ENCODE results near the gene AMOTL1. TPM values are rescaled to one million over a fixed set of nuclear protein-coding genes. Genes with fewer than 3 reads are reported as not detected.

The AMOTL1 gene
- total RNA-seq, 2 experiments from 2014 or later, result 3.9 to 4.6 TPM

DNA sequence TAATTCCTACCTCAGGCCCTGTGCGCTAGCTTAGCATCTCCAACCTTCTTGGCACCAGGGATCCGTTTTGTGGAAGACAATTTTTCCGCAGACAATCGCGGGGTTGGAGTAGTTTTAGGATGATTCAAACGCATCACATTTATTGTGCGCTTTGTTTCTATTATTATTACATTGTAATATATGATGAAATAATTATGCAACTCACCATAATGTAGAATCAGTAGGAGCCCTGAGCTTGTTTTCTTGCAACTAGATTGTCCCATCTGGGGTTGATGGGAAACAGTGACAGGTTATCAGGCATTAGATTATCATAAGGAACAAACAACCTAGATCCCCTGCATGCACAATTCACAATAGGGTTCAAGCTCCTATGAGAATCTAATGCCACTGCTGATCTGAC lies 52.3 kb downstream of the AMOTL1 start:
- no peak overlapping the region for H3K4me3 Mint-ChIP-seq
- H3K9me3 Mint-ChIP-seq (ENCODE audit: low read depth), result peaks cover 7% of the 10 kb centered on the region
- peaks cover 8% of the 10 kb centered on the region for H3K27me3 Mint-ChIP-seq
- CTCF ChIA-PET, result no interaction called here
- peaks cover 1% of the 10 kb centered on the region for H3K4me1 Mint-ChIP-seq
- no peak for DNase-seq
- H3K36me3 Mint-ChIP-seq, result peaks cover 5% of the 10 kb centered on the region
- ATAC-seq, result no peak
- no peak overlapping the region for H3K27ac Mint-ChIP-seq

DNA sequence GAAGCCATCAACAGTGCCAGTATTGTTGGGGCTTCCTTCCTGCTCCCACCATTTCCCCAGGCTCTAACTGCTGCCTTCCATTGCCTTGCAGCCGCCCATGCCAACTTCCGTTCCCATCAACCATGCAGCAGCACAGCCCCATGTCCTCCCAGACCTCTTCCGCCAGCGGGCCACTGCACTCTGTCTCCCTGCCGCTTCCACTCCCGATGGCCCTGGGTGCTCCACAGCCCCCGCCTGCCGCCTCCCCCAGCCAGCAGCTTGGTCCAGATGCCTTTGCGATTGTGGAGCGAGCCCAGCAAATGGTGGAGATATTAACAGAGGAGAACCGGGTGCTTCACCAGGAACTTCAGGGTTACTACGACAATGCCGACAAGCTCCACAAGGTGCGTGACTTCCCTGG lies 53.3 kb downstream of the AMOTL1 start:
- H3K9me3 Mint-ChIP-seq (ENCODE audit: low read depth), result peaks cover 5% of the 10 kb centered on the region
- no peak overlapping the region for H3K27ac Mint-ChIP-seq
- DNase-seq (no peak), ATAC-seq (no peak)
- peaks cover 2% of the 10 kb centered on the region for H3K36me3 Mint-ChIP-seq
- no peak overlapping the region for H3K4me3 Mint-ChIP-seq
- CTCF ChIA-PET, result no interaction called here
- peaks cover 8% of the 10 kb centered on the region for H3K27me3 Mint-ChIP-seq
- H3K4me1 Mint-ChIP-seq, result peaks cover 2% of the 10 kb centered on the region

- Mint-ChIP-seq H3K4me1 (peaks cover 2% of the 10 kb centered on the region), H3K27me3 (peaks cover 8% of the 10 kb centered on the region), H3K27ac (no peak overlapping the region), H3K9me3 (ENCODE audit: low read depth) (peaks cover 2% of the 10 kb centered on the region), H3K36me3 (no peaks in the 10 kb centered on the region), H3K4me3 (no peak overlapping the region)
- DNase-seq, result no peak
- ATAC-seq, result no peak
- CTCF ChIA-PET, result no interaction called here
These were observed 53.9 kb downstream of the AMOTL1 start for GRCh38 chr11:94822080-94822479.

- no peak overlapping the region for H3K4me3 Mint-ChIP-seq
- CTCF ChIA-PET, result no interaction called here
- peaks cover 2% of the 10 kb centered on the region for H3K4me1 Mint-ChIP-seq
- DNase-seq (no peak), ATAC-seq (no peak)
- peaks cover 8% of the 10 kb centered on the region for H3K27me3 Mint-ChIP-seq
- no peak overlapping the region for H3K27ac Mint-ChIP-seq
- H3K36me3 Mint-ChIP-seq, result no peaks in the 10 kb centered on the region
- H3K9me3 Mint-ChIP-seq (ENCODE audit: low read depth), result peaks cover 2% of the 10 kb centered on the region
These were observed 55.1 kb downstream of the AMOTL1 start for GRCh38 chr11:94823102-94823732.

DNA sequence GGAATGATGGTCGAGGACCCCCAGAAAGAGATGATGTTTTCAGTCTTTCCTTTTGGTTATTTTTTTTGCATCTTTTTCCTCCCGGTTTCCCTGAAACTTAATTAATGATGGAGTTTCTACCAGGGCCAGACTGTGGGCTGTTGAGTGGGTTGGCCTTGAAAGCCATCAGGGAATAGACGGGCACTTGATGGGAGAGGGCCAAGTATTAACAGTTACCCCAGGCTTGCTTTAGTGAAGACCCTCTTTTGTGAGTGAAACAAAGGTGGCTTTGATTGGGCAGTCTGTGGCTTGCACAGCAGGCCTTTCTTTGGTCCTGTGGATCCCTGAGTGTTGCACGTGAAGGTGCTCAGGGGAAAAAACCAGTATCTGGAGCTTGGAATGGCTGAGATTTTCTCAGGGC lies 56.9 kb downstream of the AMOTL1 start:
- CTCF ChIA-PET, result interaction anchor here (0.6 kb wide), 1 partner anchor 1638 kb away, joined by 3 read pairs; no protein-coding TSS in a partner anchor
- Mint-ChIP-seq H3K36me3 (no peaks in the 10 kb centered on the region), H3K9me3 (ENCODE audit: low read depth) (no peaks in the 10 kb centered on the region), H3K27me3 (peaks cover 2% of the 10 kb centered on the region), H3K27ac (no peak overlapping the region), H3K4me3 (no peak overlapping the region), H3K4me1 (peaks cover 2% of the 10 kb centered on the region)
- ATAC-seq, result no peak
- DNase-seq, result no peak

GRCh38 chr11:94825481-94825880 lies 57.3 kb downstream of the AMOTL1 start:
- Mint-ChIP-seq H3K36me3 (no peaks in the 10 kb centered on the region), H3K4me1 (peaks cover 2% of the 10 kb centered on the region), H3K4me3 (no peak overlapping the region), H3K27ac (no peak overlapping the region), H3K9me3 (ENCODE audit: low read depth) (no peaks in the 10 kb centered on the region), H3K27me3 (peaks cover 2% of the 10 kb centered on the region)
- DNase-seq (no peak), ATAC-seq (no peak)
- CTCF ChIA-PET, result interaction anchor here (0.6 to 0.8 kb wide), 2 partner anchors 218 to 1638 kb away, joined by 3 read pairs; no protein-coding TSS in a partner anchor

DNA sequence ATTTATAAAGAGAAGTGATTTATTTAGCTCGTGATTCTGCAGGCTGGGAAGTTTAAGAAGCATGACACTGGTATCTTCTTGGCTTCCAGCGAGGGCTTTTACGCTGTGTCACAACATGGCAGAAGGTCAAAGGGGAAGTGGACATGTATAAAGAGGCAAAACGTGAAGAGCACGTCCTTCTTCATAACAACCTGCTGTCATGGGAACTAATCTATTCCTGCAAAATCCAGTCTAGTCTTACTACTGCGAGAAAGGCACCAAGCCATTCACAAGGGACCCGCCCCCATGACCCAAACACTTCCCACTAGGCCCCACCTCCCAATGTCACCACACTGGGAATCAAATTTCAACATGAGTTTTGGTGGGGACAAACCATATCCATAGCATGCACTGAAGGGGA lies 58.3 kb downstream of the AMOTL1 start:
- Mint-ChIP-seq H3K36me3 (no peaks in the 10 kb centered on the region), H3K27ac (no peak overlapping the region), H3K4me3 (no peak overlapping the region), H3K4me1 (peaks cover 2% of the 10 kb centered on the region), H3K27me3 (peaks cover 6% of the 10 kb centered on the region), H3K9me3 (ENCODE audit: low read depth) (no peaks in the 10 kb centered on the region)
- CTCF ChIA-PET, result interaction anchor here (0.8 kb wide), 1 partner anchor 219 kb away, joined by 3 read pairs; no protein-coding TSS in a partner anchor
- ATAC-seq, result no peak
- no peak for DNase-seq

- DNase-seq, result no peak
- no peaks in the 10 kb centered on the region for H3K9me3 Mint-ChIP-seq (ENCODE audit: low read depth)
These were observed 59.9 kb downstream of the AMOTL1 start for GRCh38 chr11:94828088-94828487.

DNA sequence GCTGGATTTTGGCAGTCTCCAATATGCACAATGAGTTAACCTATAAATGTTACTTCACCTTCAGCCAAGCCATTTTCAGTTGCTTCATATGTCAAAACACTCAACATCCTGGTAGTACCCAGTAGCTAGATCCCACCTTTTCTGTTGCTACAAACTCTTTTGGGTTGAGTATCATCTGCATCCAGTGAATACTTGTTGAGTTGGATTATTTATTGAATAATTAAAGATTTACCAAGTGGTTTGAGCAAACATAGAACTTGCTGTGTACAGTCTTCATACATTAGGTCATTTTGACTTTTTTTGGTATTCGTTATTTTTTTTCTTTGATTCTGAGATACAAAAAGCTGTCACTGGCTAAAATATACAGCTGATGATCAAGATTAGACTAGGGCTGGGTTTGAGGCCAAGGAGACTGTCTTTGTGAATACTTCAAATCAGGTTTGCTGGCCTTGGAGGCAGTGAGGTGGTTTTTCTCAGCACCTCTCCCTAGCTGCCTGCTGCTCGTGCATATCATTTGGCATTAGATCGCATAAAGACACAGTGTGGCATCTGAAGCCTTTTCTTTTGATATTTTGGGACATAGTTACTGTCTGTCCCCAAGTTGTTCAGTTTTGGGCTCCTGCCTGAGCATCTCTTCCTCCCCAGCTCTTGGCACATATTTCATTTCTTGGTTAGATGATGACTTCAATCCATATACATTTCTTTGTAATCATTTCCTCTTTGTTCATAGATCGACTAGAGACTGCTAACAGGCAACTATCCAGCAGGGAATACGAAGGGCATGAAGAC lies 62.8 kb downstream of the AMOTL1 start:
- ATAC-seq (no peak), DNase-seq (no peak)
- no peaks in the 10 kb centered on the region for H3K9me3 Mint-ChIP-seq (ENCODE audit: low read depth)
- CTCF ChIA-PET, result no interaction called here
- H3K36me3 Mint-ChIP-seq, result no peaks in the 10 kb centered on the region
- H3K4me3 Mint-ChIP-seq, result no peak overlapping the region
- peaks cover 16% of the 10 kb centered on the region for H3K27me3 Mint-ChIP-seq
- H3K27ac Mint-ChIP-seq, result no peak overlapping the region
- H3K4me1 Mint-ChIP-seq, result no peaks in the 10 kb centered on the region

More at GRCh38 chr11:94828088-94828487, 59.9 kb downstream of the AMOTL1 start:
- Mint-ChIP-seq H3K4me3 (no peak overlapping the region), H3K27me3 (peaks cover 11% of the 10 kb centered on the region), H3K36me3 (no peaks in the 10 kb centered on the region), H3K4me1 (peaks cover 2% of the 10 kb centered on the region), H3K27ac (no peak overlapping the region)
- ATAC-seq, result no peak
- CTCF ChIA-PET, result no interaction called here

- Mint-ChIP-seq H3K36me3 (no peaks in the 10 kb centered on the region), H3K9me3 (ENCODE audit: low read depth) (no peaks in the 10 kb centered on the region), H3K27me3 (peaks cover 16% of the 10 kb centered on the region), H3K4me3 (no peak overlapping the region), H3K4me1 (no peaks in the 10 kb centered on the region), H3K27ac (no peak overlapping the region)
- no peak for ATAC-seq
- CTCF ChIA-PET, result no interaction called here
- DNase-seq, result no peak
These were observed 63.4 kb downstream of the AMOTL1 start for GRCh38 chr11:94831529-94831928.

- DNase-seq, result no peak
- H3K4me1 Mint-ChIP-seq, result no peaks in the 10 kb centered on the region
- no peak for ATAC-seq
- CTCF ChIA-PET, result no interaction called here
- no peaks in the 10 kb centered on the region for H3K36me3 Mint-ChIP-seq
- peaks cover 16% of the 10 kb centered on the region for H3K27me3 Mint-ChIP-seq
- H3K9me3 Mint-ChIP-seq (ENCODE audit: low read depth), result no peaks in the 10 kb centered on the region
- no peak overlapping the region for H3K4me3 Mint-ChIP-seq
- no peak overlapping the region for H3K27ac Mint-ChIP-seq
These were observed 64.6 kb downstream of the AMOTL1 start for GRCh38 chr11:94832604-94833235.

GRCh38 chr11:94834911-94835593 lies 66.9 kb downstream of the AMOTL1 start:
- Mint-ChIP-seq H3K4me1 (no peaks in the 10 kb centered on the region), H3K4me3 (no peak overlapping the region), H3K36me3 (no peaks in the 10 kb centered on the region), H3K27ac (no peak overlapping the region), H3K27me3 (peaks cover 14% of the 10 kb centered on the region), H3K9me3 (ENCODE audit: low read depth) (no peaks in the 10 kb centered on the region)
- DNase-seq (no peak), ATAC-seq (no peak)
- CTCF ChIA-PET, result no interaction called here

DNA sequence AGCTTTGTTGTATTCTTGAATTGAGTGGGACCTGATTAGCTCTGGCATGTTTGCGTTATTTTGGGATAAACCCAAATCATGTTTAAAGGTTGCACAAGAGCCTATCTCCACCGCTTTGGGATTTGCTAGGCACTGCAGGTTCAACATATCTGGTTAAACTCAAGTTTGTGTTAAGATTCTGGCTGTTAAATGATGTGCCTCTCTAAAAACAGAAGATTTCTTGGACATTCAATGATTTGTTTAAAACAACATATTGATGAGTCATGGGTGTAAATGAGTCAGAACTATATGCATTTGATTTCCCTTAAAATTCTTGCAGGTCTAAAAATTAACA lies 67.4 kb downstream of the AMOTL1 start:
- Mint-ChIP-seq H3K4me1 (no peaks in the 10 kb centered on the region), H3K9me3 (ENCODE audit: low read depth) (no peaks in the 10 kb centered on the region), H3K36me3 (no peaks in the 10 kb centered on the region), H3K27me3 (peaks cover 14% of the 10 kb centered on the region), H3K4me3 (no peak overlapping the region), H3K27ac (no peak overlapping the region)
- CTCF ChIA-PET, result no interaction called here
- DNase-seq (no peak), ATAC-seq (no peak)
